ENCODE measurements around the gene NTN1. TPM values are rescaled to one million over a fixed set of nuclear protein-coding genes. Genes with fewer than 3 reads are reported as not detected.

The NTN1 gene
- total RNA-seq, 1 experiment from 2014 or later: 0.07 TPM

- no peak for DNase-seq (ENCODE audit: low read depth)
Observed at GRCh38 chr17:9037736-9038135, 16.4 kb downstream of the NTN1 start.

- no peak for DNase-seq (ENCODE audit: low read depth)
Observed at GRCh38 chr17:9038380-9038779, 17.1 kb downstream of the NTN1 start.

GRCh38 chr17:9044772-9045463 lies 23.6 kb downstream of the NTN1 start:
- DNase-seq (ENCODE audit: low read depth): no peak

GRCh38 chr17:9050801-9051401 lies 29.6 kb downstream of the NTN1 start:
- DNase-seq (ENCODE audit: low read depth): peak; percentile 69

- DNase-seq (ENCODE audit: low read depth): no peak
Observed at GRCh38 chr17:9051561-9051960, 30.3 kb downstream of the NTN1 start.

- no peak for DNase-seq (ENCODE audit: low read depth)
Observed at GRCh38 chr17:9052921-9053320, 31.6 kb downstream of the NTN1 start.

- no peak for DNase-seq (ENCODE audit: low read depth)
Observed at GRCh38 chr17:9053406-9053805, 32.1 kb downstream of the NTN1 start.

GRCh38 chr17:9054126-9054975 lies 33.0 kb downstream of the NTN1 start:
- no peak for DNase-seq (ENCODE audit: low read depth)

- no peak for DNase-seq (ENCODE audit: low read depth)
Observed at GRCh38 chr17:9055281-9055680, 34.0 kb downstream of the NTN1 start.

GRCh38 chr17:9056566-9056965 lies 35.3 kb downstream of the NTN1 start:
- no peak for DNase-seq (ENCODE audit: low read depth)

GRCh38 chr17:9057310-9057709 lies 36.0 kb downstream of the NTN1 start:
- DNase-seq (ENCODE audit: low read depth): no peak

- DNase-seq (ENCODE audit: low read depth): no peak
Observed at GRCh38 chr17:9062399-9062902, 41.1 kb downstream of the NTN1 start.

GRCh38 chr17:9064311-9064834 lies 43.1 kb downstream of the NTN1 start:
- no peak for DNase-seq (ENCODE audit: low read depth)

- DNase-seq (ENCODE audit: low read depth): no peak
Observed at GRCh38 chr17:9071016-9071415, 49.7 kb downstream of the NTN1 start.

- no peak for DNase-seq (ENCODE audit: low read depth)
Observed at GRCh38 chr17:9071811-9072498, 50.6 kb downstream of the NTN1 start.

GRCh38 chr17:9072696-9073339 lies 51.5 kb downstream of the NTN1 start:
- DNase-seq (ENCODE audit: low read depth): no peak

GRCh38 chr17:9074131-9074530 lies 52.8 kb downstream of the NTN1 start:
- DNase-seq (ENCODE audit: low read depth): peak; percentile 26

GRCh38 chr17:9079461-9080103 lies 58.3 kb downstream of the NTN1 start:
- DNase-seq (ENCODE audit: low read depth): no peak

GRCh38 chr17:9080296-9080914 lies 59.1 kb downstream of the NTN1 start:
- DNase-seq (ENCODE audit: low read depth): no peak

- DNase-seq (ENCODE audit: low read depth): no peak
Observed at GRCh38 chr17:9080983-9081382, 59.7 kb downstream of the NTN1 start.
